NCI-H510A treated with DMSO at 0.1 percent for 48 hours (cell line): Measurements from ENCODE around the gene JMJD8.

Source experiments
- DNase-seq: peaks from one replicate; lab custom pipeline; 2025; lab: John Stamatoyannopoulos, UW

Gene JMJD8, protein sequence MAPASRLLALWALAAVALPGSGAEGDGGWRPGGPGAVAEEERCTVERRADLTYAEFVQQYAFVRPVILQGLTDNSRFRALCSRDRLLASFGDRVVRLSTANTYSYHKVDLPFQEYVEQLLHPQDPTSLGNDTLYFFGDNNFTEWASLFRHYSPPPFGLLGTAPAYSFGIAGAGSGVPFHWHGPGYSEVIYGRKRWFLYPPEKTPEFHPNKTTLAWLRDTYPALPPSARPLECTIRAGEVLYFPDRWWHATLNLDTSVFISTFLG

GRCh38 chr16:684071-684794, at the start of gene JMJD8:
Gene JMJD8 (minus strand): TSS chr16:684334. CDS start chr16:684319, 15 bp downstream.
- peak; percentile 78 for DNase-seq

DNA sequence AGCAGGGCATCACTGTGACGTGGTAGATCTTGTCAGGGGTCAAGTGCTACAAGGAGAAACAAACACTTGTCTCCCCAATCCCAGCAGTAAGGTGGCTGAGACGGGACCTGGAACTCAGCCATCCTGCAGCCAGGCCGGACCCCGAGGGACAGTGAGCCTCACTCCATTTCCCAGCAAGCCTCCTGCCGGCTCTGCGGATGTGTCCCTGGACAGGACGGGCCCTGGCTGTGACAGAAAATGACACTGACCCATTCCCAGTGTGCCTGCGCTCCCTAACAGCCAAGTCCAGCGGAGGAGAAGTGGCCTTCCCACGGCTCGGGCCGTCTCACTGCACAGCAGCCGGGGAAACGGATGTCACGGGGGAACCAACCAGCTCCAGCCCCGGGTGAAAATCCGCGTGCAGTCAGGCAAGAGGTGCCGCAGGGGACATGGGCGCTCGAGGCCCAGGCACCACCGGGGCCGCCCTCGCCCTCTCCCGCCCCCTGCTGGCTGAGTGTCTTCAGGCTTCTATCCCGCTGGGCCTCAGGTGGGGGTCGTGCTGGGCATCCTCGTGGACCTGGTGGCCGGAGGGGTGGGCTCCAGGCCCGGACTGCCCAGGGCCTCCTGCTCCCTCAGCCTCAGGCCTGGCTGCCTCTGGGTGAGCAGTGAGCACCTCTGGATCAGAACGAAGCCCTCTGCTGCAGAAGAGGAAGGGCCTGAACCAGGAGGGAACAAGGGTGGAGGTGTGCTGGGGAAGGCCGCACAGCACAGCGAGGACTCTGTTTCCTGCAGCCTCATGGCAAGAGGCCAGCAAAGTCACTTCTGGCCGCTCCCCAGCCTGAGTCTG, 49.5 kb upstream of the JMJD8 start:
- DNase-seq: no peak

DNA sequence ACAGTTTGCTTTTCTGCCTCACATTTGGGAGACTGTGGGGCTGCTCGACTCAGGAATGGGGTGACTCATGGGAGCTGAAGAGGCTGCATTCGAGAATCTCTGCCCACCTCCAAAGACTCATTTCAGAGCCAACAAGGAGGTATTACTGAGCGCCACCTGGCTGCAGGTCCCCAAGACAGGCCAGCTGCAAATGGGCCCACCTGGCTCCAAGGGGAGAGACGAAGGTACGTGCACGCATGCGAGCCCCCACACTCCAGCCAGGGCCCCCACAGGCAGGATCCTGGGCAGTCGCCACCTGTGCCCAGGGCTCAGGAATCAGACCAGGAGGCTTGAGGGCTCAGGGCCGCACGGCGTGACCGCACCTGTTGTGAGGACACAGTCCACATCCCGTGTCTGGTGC, 48.8 kb upstream of the JMJD8 start:
- DNase-seq: no peak

- no peak for DNase-seq
These were observed 48.2 kb upstream of the JMJD8 start for GRCh38 chr16:732332-732731.

GRCh38 chr16:730666-731509, 46.8 kb upstream of the JMJD8 start:
- no peak for DNase-seq

DNA sequence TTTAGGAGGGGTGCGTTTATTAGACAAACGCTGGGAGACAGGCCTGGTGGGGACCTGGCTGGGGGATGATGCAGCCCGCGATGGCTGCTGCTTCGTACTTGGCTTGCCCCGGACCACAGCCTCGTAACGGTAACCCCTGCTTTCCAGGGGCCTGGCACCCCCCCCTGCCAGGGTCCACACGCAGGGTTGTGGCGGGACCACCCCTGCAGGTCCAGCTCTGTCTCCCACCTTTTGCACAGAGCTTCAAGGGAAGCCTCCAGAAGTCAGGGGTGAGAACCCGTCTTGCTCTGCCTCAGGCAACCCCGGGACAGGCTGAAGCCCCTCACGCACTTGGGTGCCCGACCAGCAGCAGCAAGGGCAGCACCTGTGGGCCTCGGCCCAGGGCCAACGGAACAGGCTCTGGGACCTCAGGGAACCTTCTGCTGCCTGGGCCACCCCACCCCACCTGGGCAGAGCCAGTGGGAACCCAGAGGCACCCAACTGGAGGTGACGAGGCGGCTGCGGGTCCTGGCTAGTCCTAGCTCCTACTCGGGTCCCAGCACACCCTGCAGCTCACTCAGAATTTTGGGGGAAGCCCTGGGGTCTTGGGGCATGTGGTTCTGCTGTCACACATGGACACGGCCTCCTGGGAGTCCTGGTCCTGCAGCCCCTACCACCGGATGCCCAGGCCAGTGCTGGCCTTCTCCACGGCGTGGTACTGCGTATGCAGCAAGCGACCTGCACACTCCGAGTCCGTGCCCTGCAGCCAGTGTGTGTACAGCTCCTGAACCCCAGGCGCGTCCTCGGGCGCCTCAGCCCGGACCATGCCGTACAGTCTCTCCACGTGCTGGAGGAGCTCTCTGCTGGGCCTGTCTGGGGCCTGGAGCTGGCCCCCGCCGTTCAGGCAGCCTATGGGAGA, 45.9 kb upstream of the JMJD8 start:
- no peak for DNase-seq

- no peak for DNase-seq
These were observed 45.0 kb upstream of the JMJD8 start for GRCh38 chr16:728890-729744.

- peak; percentile 33 for DNase-seq
These were observed 44.2 kb upstream of the JMJD8 start for GRCh38 chr16:728131-728889.

- DNase-seq: no peak
These were observed 43.3 kb upstream of the JMJD8 start for GRCh38 chr16:727291-727977.

DNA sequence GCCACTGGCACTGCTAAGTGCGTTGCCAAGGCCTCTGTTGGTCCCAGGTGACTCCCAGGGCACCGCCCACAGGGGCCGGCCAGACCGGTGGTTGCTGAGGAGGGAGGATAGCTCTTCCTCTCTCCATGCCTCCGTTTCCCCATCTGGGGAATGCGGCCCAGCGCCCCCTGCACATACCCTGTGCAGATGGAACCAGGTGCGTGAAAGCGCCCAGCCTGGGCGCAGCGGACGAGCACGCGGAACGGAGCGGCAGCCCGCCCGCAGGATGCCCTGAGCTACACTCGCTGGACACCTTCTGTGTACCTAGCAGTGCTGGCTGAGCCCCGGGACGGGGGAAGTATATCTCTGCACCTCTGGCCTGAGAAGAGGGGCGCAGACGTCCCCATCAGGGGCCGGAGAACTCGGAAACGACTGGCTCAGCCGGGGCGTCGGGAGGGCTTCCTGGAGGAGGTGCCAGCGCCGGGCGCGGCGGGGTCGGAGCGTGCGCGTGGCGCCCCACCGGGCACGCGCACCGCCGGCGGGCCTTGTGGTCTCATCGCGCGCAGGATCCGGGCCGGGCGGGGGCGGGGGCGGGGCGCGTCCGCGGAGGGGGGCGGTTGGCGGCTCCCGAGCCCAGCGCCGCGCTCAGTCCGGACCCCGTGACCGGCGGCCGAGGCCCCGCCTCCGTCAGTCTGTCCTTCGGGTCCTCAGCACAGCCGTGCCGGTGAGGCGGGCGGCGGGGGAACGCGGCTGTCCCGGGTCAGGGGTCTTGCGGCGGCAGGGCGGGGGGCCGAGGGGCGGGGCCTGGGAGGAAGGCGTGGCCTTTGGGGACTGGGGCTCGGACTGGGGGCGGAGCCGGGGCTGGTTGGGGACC, 42.5 kb upstream of the JMJD8 start, which contains the start of the genes CCDC78 and HAGHL:
Gene CCDC78 (minus strand): TSS at position 6 of the 853 bp plus-strand sequence. CDS start 76 bp downstream, outside the sequence.
Gene HAGHL (plus strand): TSS at position 669 of the 853 bp plus-strand sequence. CDS start 404 bp downstream, outside the sequence.
- DNase-seq: no peak

DNA sequence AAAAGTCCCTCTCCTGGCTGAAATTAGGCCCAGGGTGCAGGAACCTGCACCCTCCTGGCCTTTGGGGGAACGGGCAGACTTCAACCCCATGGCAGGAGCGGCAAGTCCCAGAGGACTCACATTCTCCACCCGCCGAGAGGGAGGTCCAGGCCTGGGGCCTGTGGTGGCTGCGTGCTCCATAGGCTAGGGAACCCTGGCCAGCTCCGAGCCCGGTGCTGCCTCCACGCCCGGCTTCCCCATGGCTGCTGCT, 42.0 kb upstream of the JMJD8 start:
- DNase-seq: no peak

DNA sequence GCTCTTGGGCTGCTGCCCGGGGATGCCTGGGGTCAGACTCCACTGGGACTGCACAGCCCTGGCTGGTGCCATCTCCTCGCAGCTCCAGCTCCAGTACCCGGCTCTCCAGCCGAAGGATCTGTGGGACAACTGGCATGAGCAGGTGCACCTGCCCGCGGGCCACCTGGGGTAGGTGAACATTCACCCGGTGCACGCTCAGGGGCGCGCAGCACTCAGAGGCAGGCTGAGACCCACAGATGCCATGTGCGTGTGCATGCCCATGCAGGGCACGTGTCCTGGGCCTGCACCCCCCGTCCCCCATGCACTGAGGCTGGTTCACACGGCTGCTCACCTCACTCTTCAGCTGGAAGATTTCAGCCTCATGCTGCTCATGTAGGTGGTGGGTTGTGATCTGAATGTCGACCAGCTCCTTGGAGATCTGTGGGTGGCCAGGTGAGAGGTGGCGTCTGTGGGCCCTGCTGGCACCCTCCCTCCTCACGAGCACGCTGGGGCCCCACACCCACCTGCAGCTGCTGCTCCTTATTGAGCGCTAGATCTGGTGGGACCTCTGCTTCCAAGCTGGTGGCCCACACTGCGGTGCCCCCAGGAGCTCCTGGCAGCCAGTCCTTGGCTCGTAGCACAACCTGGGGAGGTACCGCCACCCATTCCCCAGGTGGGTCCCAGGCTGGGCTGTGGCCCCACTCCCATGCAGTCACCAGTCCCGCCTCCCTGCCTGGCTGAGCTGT, 41.5 kb upstream of the JMJD8 start:
- DNase-seq: no peak

DNA sequence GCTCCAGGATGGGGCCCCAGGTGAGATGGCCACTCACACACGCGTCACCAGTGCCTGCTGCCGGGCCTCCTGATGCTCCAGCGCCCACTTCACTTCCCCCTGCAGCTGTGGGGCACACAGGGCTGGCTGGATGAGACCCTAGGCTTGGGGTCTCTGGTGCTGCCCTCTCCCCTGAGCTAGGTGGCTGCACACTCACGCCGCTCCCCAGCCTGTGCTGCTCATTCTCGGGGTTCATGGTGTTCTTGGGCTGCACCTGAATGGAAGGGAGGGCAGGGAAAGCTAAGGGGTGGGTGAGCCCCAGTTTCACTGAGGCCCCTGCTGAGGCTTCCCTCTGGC, 40.9 kb upstream of the JMJD8 start:
- DNase-seq: no peak

GRCh38 chr16:724188-725040, 40.3 kb upstream of the JMJD8 start:
- DNase-seq: no peak

DNA sequence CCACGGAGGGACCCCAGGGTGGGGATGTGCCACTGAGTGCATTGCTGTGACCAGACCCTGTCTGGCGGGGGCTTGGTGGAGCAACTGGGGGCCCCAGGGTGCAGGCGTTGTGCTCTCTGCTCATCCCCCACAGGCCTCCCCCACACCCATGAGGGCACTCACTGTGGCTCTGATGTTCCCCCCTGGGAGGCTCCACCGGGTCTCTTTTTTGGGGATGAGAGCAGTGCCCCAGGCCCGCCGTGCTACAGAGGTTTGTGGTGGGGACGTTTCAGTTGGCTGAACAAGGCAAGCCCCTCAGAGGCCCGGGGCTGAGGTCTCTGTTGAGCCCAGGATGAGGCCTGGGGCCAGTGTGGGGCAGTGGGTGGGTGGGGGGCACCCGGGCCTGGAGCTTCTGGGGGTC, 39.6 kb upstream of the JMJD8 start:
- no peak for DNase-seq
